ENCODE data around the gene CCDC154. TPM values are rescaled to one million over a fixed set of nuclear protein-coding genes. Genes with fewer than 3 reads are reported as not detected.

The CCDC154 gene
- total RNA-seq, 1 donor from 2014 or later: 2.0 TPM

- Mint-ChIP-seq H3K4me1 (ENCODE audit: low read depth) (no peaks in the 10 kb centered on the region), H3K4me3 (no peak overlapping the region), H3K27me3 (ENCODE audit: insufficient read depth) (no peaks in the 10 kb centered on the region), H3K9me3 (no peaks in the 10 kb centered on the region), H3K27ac (no peak overlapping the region), H3K36me3 (ENCODE audit: low read depth) (no peaks in the 10 kb centered on the region)
- DNase-seq (ENCODE audit: low spot score): no peak
- intact Hi-C loops (cut with micrococcal nuclease): no loop called here
Observed at GRCh38 chr16:1433756-1434155, 10.6 kb downstream of the CCDC154 start.

GRCh38 chr16:1433263-1433560, 11.1 kb downstream of the CCDC154 start:
- Mint-ChIP-seq H3K4me3 (no peak overlapping the region), H3K9me3 (no peaks in the 10 kb centered on the region), H3K4me1 (ENCODE audit: low read depth) (no peaks in the 10 kb centered on the region), H3K36me3 (ENCODE audit: low read depth) (no peaks in the 10 kb centered on the region), H3K27me3 (ENCODE audit: insufficient read depth) (no peaks in the 10 kb centered on the region), H3K27ac (no peak overlapping the region)
- intact Hi-C loops (cut with micrococcal nuclease): no loop called here
- DNase-seq (ENCODE audit: low spot score): no peak

GRCh38 chr16:1432388-1433262, 11.7 kb downstream of the CCDC154 start:
- Mint-ChIP-seq H3K4me3 (no peak overlapping the region), H3K27me3 (ENCODE audit: insufficient read depth) (no peaks in the 10 kb centered on the region)
- no peak for DNase-seq (ENCODE audit: low spot score)

GRCh38 chr16:1431497-1432270, 12.7 kb downstream of the CCDC154 start:
- intact Hi-C loops (cut with micrococcal nuclease): no loop called here
- Mint-ChIP-seq H3K4me1 (ENCODE audit: low read depth) (no peaks in the 10 kb centered on the region), H3K36me3 (ENCODE audit: low read depth) (no peaks in the 10 kb centered on the region), H3K9me3 (no peaks in the 10 kb centered on the region), H3K27me3 (ENCODE audit: insufficient read depth) (no peaks in the 10 kb centered on the region), H3K4me3 (no peak overlapping the region), H3K27ac (no peak overlapping the region)
- DNase-seq (ENCODE audit: low spot score): no peak

More at GRCh38 chr16:1432388-1433262, 11.7 kb downstream of the CCDC154 start:
- Mint-ChIP-seq H3K4me1 (ENCODE audit: low read depth) (no peaks in the 10 kb centered on the region), H3K27ac (no peak overlapping the region), H3K9me3 (no peaks in the 10 kb centered on the region), H3K36me3 (ENCODE audit: low read depth) (no peaks in the 10 kb centered on the region)
- intact Hi-C loops (cut with micrococcal nuclease): no loop called here

GRCh38 chr16:1430759-1431496, 13.4 kb downstream of the CCDC154 start, which contains the start of gene PERCC1:
Gene PERCC1 (plus strand): TSS chr16:1431078. CDS start chr16:1432594, 1,516 bp downstream.
- Mint-ChIP-seq H3K36me3 (ENCODE audit: low read depth) (no peaks in the 10 kb centered on the region), H3K4me1 (ENCODE audit: low read depth) (no peaks in the 10 kb centered on the region), H3K9me3 (no peaks in the 10 kb centered on the region)

GRCh38 chr16:1430214-1430758, 14.1 kb downstream of the CCDC154 start:
- DNase-seq (ENCODE audit: low spot score): no peak
- H3K36me3 Mint-ChIP-seq (ENCODE audit: low read depth): no peaks in the 10 kb centered on the region
- H3K27me3 Mint-ChIP-seq (ENCODE audit: insufficient read depth): no peaks in the 10 kb centered on the region
- intact Hi-C loops (cut with micrococcal nuclease): no loop called here
- no peak overlapping the region for H3K4me3 Mint-ChIP-seq
- no peaks in the 10 kb centered on the region for H3K9me3 Mint-ChIP-seq
- H3K4me1 Mint-ChIP-seq (ENCODE audit: low read depth): no peaks in the 10 kb centered on the region
- H3K27ac Mint-ChIP-seq: no peak overlapping the region

More at GRCh38 chr16:1430759-1431496, 13.4 kb downstream of the CCDC154 start, which contains the start of gene PERCC1:
- no peaks in the 10 kb centered on the region for H3K27me3 Mint-ChIP-seq (ENCODE audit: insufficient read depth)
- H3K4me3 Mint-ChIP-seq: no peak within 1 kb of the TSS
- no peak for DNase-seq (ENCODE audit: low spot score)
- no peak within 1 kb of the TSS for H3K27ac Mint-ChIP-seq
- intact Hi-C loops (cut with micrococcal nuclease): no loop called here

GRCh38 chr16:1429631-1430030, 14.7 kb downstream of the CCDC154 start:
- H3K27me3 Mint-ChIP-seq (ENCODE audit: insufficient read depth): no peaks in the 10 kb centered on the region
- H3K4me1 Mint-ChIP-seq (ENCODE audit: low read depth): no peaks in the 10 kb centered on the region

GRCh38 chr16:1429012-1429411, 15.3 kb downstream of the CCDC154 start:
- H3K4me1 Mint-ChIP-seq (ENCODE audit: low read depth): no peaks in the 10 kb centered on the region
- no peaks in the 10 kb centered on the region for H3K9me3 Mint-ChIP-seq
- H3K36me3 Mint-ChIP-seq (ENCODE audit: low read depth): no peaks in the 10 kb centered on the region
- no peak overlapping the region for H3K27ac Mint-ChIP-seq
- no peaks in the 10 kb centered on the region for H3K27me3 Mint-ChIP-seq (ENCODE audit: insufficient read depth)
- DNase-seq (ENCODE audit: low spot score): no peak
- intact Hi-C loops (cut with micrococcal nuclease): loop anchor here (10.0 kb wide), 1 partner anchor 616 kb away; the partner anchor contains the start of genes NTHL1 and TSC2
- no peak overlapping the region for H3K4me3 Mint-ChIP-seq

More at GRCh38 chr16:1429631-1430030, 14.7 kb downstream of the CCDC154 start:
- H3K36me3 Mint-ChIP-seq (ENCODE audit: low read depth): no peaks in the 10 kb centered on the region
- no peak overlapping the region for H3K4me3 Mint-ChIP-seq
- H3K27ac Mint-ChIP-seq: no peak overlapping the region
- intact Hi-C loops (cut with micrococcal nuclease): loop anchor here (10.0 kb wide), 1 partner anchor 615 kb away; the partner anchor contains the start of genes NTHL1 and TSC2
- DNase-seq (ENCODE audit: low spot score): no peak
- no peaks in the 10 kb centered on the region for H3K9me3 Mint-ChIP-seq

GRCh38 chr16:1428511-1428910, 15.8 kb downstream of the CCDC154 start:
- Mint-ChIP-seq H3K4me3 (no peak overlapping the region), H3K27me3 (ENCODE audit: insufficient read depth) (no peaks in the 10 kb centered on the region), H3K36me3 (ENCODE audit: low read depth) (no peaks in the 10 kb centered on the region), H3K4me1 (ENCODE audit: low read depth) (no peaks in the 10 kb centered on the region), H3K9me3 (no peaks in the 10 kb centered on the region), H3K27ac (no peak overlapping the region)
- intact Hi-C loops (cut with micrococcal nuclease): loop anchor here (10.0 kb wide), 1 partner anchor 616 kb away; the partner anchor contains the start of genes NTHL1 and TSC2
- DNase-seq (ENCODE audit: low spot score): peak; percentile 29

GRCh38 chr16:1427473-1428461, 16.6 kb downstream of the CCDC154 start:
- Mint-ChIP-seq H3K4me1 (ENCODE audit: low read depth) (no peaks in the 10 kb centered on the region), H3K4me3 (peak overlapping the region; percentile 19), H3K27me3 (ENCODE audit: insufficient read depth) (no peaks in the 10 kb centered on the region), H3K27ac (no peak overlapping the region), H3K36me3 (ENCODE audit: low read depth) (no peaks in the 10 kb centered on the region), H3K9me3 (no peaks in the 10 kb centered on the region)
- DNase-seq (ENCODE audit: low spot score): no peak
- intact Hi-C loops (cut with micrococcal nuclease): loop anchor here (10.0 kb wide), 1 partner anchor 617 kb away; the partner anchor contains the start of genes NTHL1 and TSC2

- Mint-ChIP-seq H3K36me3 (ENCODE audit: low read depth) (no peaks in the 10 kb centered on the region), H3K27me3 (ENCODE audit: insufficient read depth) (no peaks in the 10 kb centered on the region), H3K4me3 (no peak overlapping the region), H3K9me3 (no peaks in the 10 kb centered on the region), H3K4me1 (ENCODE audit: low read depth) (no peaks in the 10 kb centered on the region), H3K27ac (no peak overlapping the region)
- intact Hi-C loops (cut with micrococcal nuclease): loop anchor here (10.0 kb wide), 1 partner anchor 618 kb away; the partner anchor contains the start of genes NTHL1 and TSC2
- DNase-seq (ENCODE audit: low spot score): no peak
Observed at GRCh38 chr16:1426734-1427471, 17.5 kb downstream of the CCDC154 start.

Data from activated T-helper 1 cell treated with anti-CD3 and anti-CD28 coated beads, Interleukin-12 subunit alpha, Interleukin-12 subunit beta, Interleukin-2, Interleukin-4 antibody, amounts not matched to agents 30 ng/mL and 10 ng/mL and 1 ng/mL, durations not matched to agents 14 hours and 24 hours and 36 hours (primary cell).